GM12878 (cell line): ENCODE measurements around the gene MUC12. TPM values are rescaled to one million over a fixed set of nuclear protein-coding genes. Genes with fewer than 3 reads are reported as not detected.
"Not testable (repeated sequence)": the region's sequence is repeated elsewhere in the genome, so short reads cannot be mapped to it uniquely, and the experiment has no call there.

ENCODE experiments used
- ATAC-seq: fragments of 200-7000 bp; cut with Tn5 transposase; 3 replicates; pipeline ENCODE4 v1.9.1; 2020; ENCODE audit warnings: mild to moderate bottlenecking, moderate library complexity
- BruUV-seq: library from RNA; stranded (reverse); fragments of 400-500 nt; replicated peaks from 2 replicates; lab custom pipeline; 2021; lab: Mats Ljungman, UMichigan
- CTCF ChIA-PET: fragments of 300-600 bp; sonication (Branson Sonifier 250); formaldehyde crosslinking; extraction: SDS; loops from one replicate; lab custom pipeline; 2021; ENCODE audit warnings: inconsistent platforms; lab: Yijun Ruan, JAX
- POLR2A ChIA-PET: fragments of 350-600 bp; formaldehyde crosslinking; extraction: SDS; loops from one replicate; lab custom pipeline; 2021; ENCODE audit warnings: inconsistent platforms; lab: Charles Lee
- RAD21 ChIA-PET: fragments of 300-600 bp; sonication (Branson Sonifier 250); formaldehyde crosslinking; loops from one replicate; lab custom pipeline; 2023; ENCODE audit warnings: antibody characterized with exemption; ENCODE audit not compliant: unreplicated experiment; lab: Charles Lee
- SMC1A ChIA-PET: fragments of 300-600 bp; sonication (Branson Sonifier 250); formaldehyde crosslinking; loops from one replicate; lab custom pipeline; 2023; ENCODE audit not compliant: unreplicated experiment, uncharacterized antibody; lab: Charles Lee
- DNase-seq: peaks from one replicate; pipeline ENCODE4 v3.0.0-alpha.2; 2011; ENCODE audit warnings: low read depth, low spot score
- FAIRE-seq: peaks from 3 replicates; lab custom pipeline; 2011; peaks lifted over from hg19 to GRCh38; lab: Jason Lieb, UNC
- H2AFZ ChIP-seq: 2 replicates; pipeline ENCODE4 v1.6.0; 2011; ENCODE audit warnings: low read depth, low read length, control low read depth; ENCODE audit not compliant: control insufficient read depth
- H3K27ac ChIP-seq: 2 replicates; pipeline ENCODE4 v1.5.1; 2011; ENCODE audit warnings: control low read depth; ENCODE audit not compliant: control insufficient read depth, insufficient read depth
- H3K27me3 ChIP-seq, 2 experiments: replicated peaks in 1 of 2; 2 replicates each; pipeline versions ENCODE4 v1.6.0 to v1.6.1; 2011; ENCODE audit warnings: low read length in 1 of 2; ENCODE audit not compliant: control insufficient read depth in 2 of 2, insufficient read depth in 2 of 2
- H3K36me3 ChIP-seq, 2 experiments: 2 replicates each; pipeline ENCODE4 v1.5.1; 2011; ENCODE audit warnings: low read length in 1 of 2; ENCODE audit not compliant: control insufficient read depth in 2 of 2, insufficient read depth in 2 of 2
- H3K4me1 ChIP-seq: 2 replicates; pipeline ENCODE4 v1.6.1; 2011; ENCODE audit warnings: mild to moderate bottlenecking, low read length, moderate library complexity, mixed read lengths; ENCODE audit not compliant: control insufficient read depth, insufficient read depth
- H3K4me2 ChIP-seq: 2 replicates; pipeline ENCODE4 v1.6.0; 2011; ENCODE audit warnings: control low read depth; ENCODE audit not compliant: control insufficient read depth, insufficient read depth
- H3K4me3 ChIP-seq: fragments of 200-600 bp; sonication (generic); 2 replicates; pipeline ENCODE4 v1.5.1; 2016
- H3K79me2 ChIP-seq: 2 replicates; pipeline ENCODE4 v1.6.0; 2011; ENCODE audit warnings: low read length; ENCODE audit not compliant: control insufficient read depth, insufficient read depth
- H3K9ac ChIP-seq: 2 replicates; pipeline ENCODE4 v1.8.0; 2011; ENCODE audit warnings: low read length, control low read depth, mixed read lengths; ENCODE audit not compliant: control insufficient read depth, insufficient read depth
- H3K9me3 ChIP-seq: replicated peaks from 3 replicates; pipeline ENCODE4 v1.5.1; 2011; ENCODE audit warnings: mild to moderate bottlenecking, low read length; ENCODE audit not compliant: control insufficient read depth, insufficient read depth
- H4K20me1 ChIP-seq: 2 replicates; pipeline ENCODE4 v1.6.0; 2011; ENCODE audit not compliant: control insufficient read depth, insufficient read depth
- CHD1 ChIP-seq: IDR thresholded peaks from 2 replicates; pipeline ENCODE4 v1.6.1; 2012; ENCODE audit warnings: low read depth, low read length, improper control_type of control experiment
- CREB1 ChIP-seq: IDR thresholded peaks from 2 replicates; pipeline ENCODE4 v1.6.1; 2012; ENCODE audit warnings: low read depth, mild to moderate bottlenecking, inconsistent platforms
- CREM ChIP-seq: IDR thresholded peaks from 2 replicates; pipeline ENCODE4 v1.6.1; 2014; ENCODE audit warnings: antibody characterized with exemption, low read depth
- PAX8 ChIP-seq: fragments of 450-650 bp; IDR thresholded peaks from 2 replicates; pipeline ENCODE4 v1.6.1; 2017; ENCODE audit warnings: mild to moderate bottlenecking, moderate library complexity
- RB1 ChIP-seq: fragments of 450-650 bp; formaldehyde crosslinking; IDR thresholded peaks from 2 replicates; pipeline ENCODE4 v1.6.1; 2017; ENCODE audit warnings: mild to moderate bottlenecking, borderline replicate concordance
- SMC3 ChIP-seq: IDR thresholded peaks from 2 replicates; pipeline ENCODE4 v1.6.1; 2011; ENCODE audit warnings: low read length, improper control_type of control experiment, borderline replicate concordance
- TAF1 ChIP-seq: IDR thresholded peaks from 2 replicates; pipeline ENCODE4 v1.6.1; 2011; ENCODE audit warnings: mild to moderate bottlenecking, low read depth, low read length, borderline replicate concordance
- WGBS: methylation state at CpG from one replicate; pipeline ENCODE4 v1.1.6; 2016; ENCODE audit warnings: low lambda C conversion rate; ENCODE audit not compliant: insufficient replicate concordance, insufficient coverage; ENCODE audit errors: missing lambda C conversion rate; 5-methylcytosine and 5-hydroxymethylcytosine counted together
- in situ Hi-C: fragments of 300-500 bp; cut with MboI; formaldehyde crosslinking; loops from 9 replicates; pipeline ENCODE4 v1.14.3; 2018; ENCODE audit warnings: mixed read lengths
- intact Hi-C: fragments of 100-400 bp; cut with micrococcal nuclease; formaldehyde crosslinking; loops from one replicate; pipeline ENCODE4 v1.14.2; 2022; ENCODE audit not compliant: unreplicated experiment
- polyA plus RNA-seq, 11 experiments: library from polyadenylated mRNA; depleted of rRNA in 4 of 11; unstranded in 6 of 11; stranded (reverse) in 5 of 11; fragments of >200 nt; fragmentation: Nextera tagmentation in 4 of 11; fragmentation: Illumina TruSeq in 1 of 11; extraction: Ambion mirVana in 4 of 11; extraction: Trizol in 1 of 11; gene quantifications; 1 replicate in 1 of 11; 2 replicates in 10 of 11; pipeline versions ENCODE4 v1.2.1 to v1.2.3, GENCODE V29; 2011 to 2016; ENCODE audit warnings: inconsistent platforms in 2 of 11, missing spikeins in 2 of 11, low read depth in 1 of 11
- total RNA-seq, 4 experiments: library from RNA; depleted of rRNA in 3 of 4; stranded (reverse); fragments of >200 nt in 3 of 4; fragmentation: Illumina TruSeq in 1 of 4; extraction: Trizol in 1 of 4; gene quantifications; 2 replicates each; pipeline versions ENCODE4 v1.2.1 to v1.2.3, GENCODE V29; 2013 to 2021
- TF ChIP-seq, protein P1 (sequence below), 3 experiments: IDR thresholded peaks in 2 of 3; conservative IDR thresholded peaks in 1 of 3; 2 replicates each; pipeline ENCODE4 v1.5.1; 2011; ENCODE audit warnings: low read depth in 3 of 3, low read length in 3 of 3, mild to moderate bottlenecking in 3 of 3, control low read depth in 2 of 3, moderate library complexity in 2 of 3, inconsistent platforms in 1 of 3, mixed read lengths in 1 of 3; ENCODE audit not compliant: control insufficient read depth in 2 of 3, insufficient read depth in 1 of 3; ENCODE audit errors: extremely low read depth in 1 of 3
- TF ChIP-seq, protein P2 (sequence below): fragments of 450-650 bp; IDR thresholded peaks from 2 replicates; pipeline ENCODE4 v1.6.1; 2018; ENCODE audit warnings: mild to moderate bottlenecking, low read depth, moderate library complexity; ENCODE audit not compliant: partially characterized antibody
- TF ChIP-seq, protein P3 (sequence below): IDR thresholded peaks from 2 replicates; pipeline ENCODE4 v1.6.1; 2011; ENCODE audit warnings: mild to moderate bottlenecking, low read depth, low read length, moderate library complexity; ENCODE audit not compliant: insufficient replicate concordance

MUC12 gene
- total and polyA plus RNA-seq, 10 of the 15 experiments (the other 5 are each of a cell fraction or from before 2014, with no cell fraction given): 1.7 to 4.5 (median 2.6) TPM

DNA sequence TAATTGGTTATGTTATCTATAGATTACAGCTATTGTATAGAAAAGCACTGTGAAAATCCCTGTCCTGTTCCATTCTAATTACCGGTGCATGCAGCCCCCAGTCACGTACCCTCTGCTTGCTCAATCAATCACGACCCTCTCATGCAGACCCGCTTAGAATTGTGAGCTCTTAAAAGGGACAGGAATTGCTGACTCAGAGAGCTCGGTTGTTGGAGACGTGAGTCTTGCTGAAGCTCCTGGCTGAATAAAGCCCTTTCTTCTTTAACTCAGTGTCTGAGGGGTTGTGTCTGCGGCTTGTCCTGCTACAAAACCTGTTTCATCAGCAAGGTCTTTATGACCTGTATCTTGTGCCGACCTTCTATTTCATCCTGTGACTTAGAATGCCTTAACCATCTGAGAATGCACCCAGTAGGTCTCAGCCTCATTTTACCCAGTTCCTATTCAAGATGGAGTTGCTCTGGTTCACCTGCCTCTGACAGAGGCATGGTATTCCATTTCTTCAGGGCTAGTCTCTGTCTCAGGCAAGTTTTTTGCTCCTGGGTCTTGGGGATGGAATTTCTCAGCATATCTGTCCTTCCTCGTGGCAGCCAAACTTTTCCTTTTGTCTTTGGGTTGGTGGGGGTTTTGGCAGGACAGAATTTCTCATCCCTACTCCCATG is 49.5 kb upstream of the MUC12 start:
- H3K4me1 ChIP-seq, DNase-seq, H3K27me3 ChIP-seq, intact Hi-C loops, ATAC-seq, H3K9ac ChIP-seq, H4K20me1 ChIP-seq, H3K36me3 ChIP-seq, H3K4me3 ChIP-seq, H3K9me3 ChIP-seq, H3K27ac ChIP-seq, BruUV-seq, H2AFZ ChIP-seq, RAD21 ChIA-PET, H3K4me2 ChIP-seq, FAIRE-seq, in situ Hi-C loops, H3K79me2 ChIP-seq: not testable (repeated sequence)
- SMC1A ChIA-PET: interaction anchor here (0.9 kb wide), 1 partner anchor 10 kb away, joined by 4 read pairs; no protein-coding TSS in a partner anchor
- POLR2A ChIA-PET: interaction anchor here (0.6 kb wide), 1 partner anchor 57 kb away, joined by 3 read pairs; no protein-coding TSS in a partner anchor
- CTCF ChIA-PET: interaction anchor here (0.7 kb wide), 1 partner anchor 9 kb away, joined by 3 read pairs; no protein-coding TSS in a partner anchor
- WGBS: 28% methylated on average over 9 of the region's 9 CpGs

DNA sequence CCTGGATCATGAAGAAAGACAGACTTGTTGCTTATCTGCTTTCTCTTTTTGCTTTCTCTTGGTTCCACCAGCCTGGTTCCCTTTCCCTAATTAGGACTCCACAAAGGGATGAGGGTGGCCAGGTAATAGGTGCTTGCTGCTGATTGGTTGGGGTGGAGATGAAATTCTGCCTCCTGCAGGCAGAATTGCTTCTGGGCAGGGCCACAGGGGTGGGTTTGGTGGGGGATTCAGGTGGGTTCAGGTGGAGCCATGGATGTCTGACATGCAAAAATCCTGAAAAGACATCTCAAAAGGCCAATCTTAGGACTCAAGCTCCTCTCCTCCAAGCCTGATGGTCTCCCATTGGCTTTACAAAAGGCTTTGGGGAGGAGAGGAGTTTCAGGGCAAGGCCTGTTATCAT is 48.3 kb upstream of the MUC12 start:
- in situ Hi-C loops (no loop called here), intact Hi-C loops (no loop called here)
- no peak for DNase-seq
- no peak for ATAC-seq
- no TSS peak for BruUV-seq
- ChIA-PET RAD21 (no interaction called here), CTCF (no interaction called here), SMC1A (no interaction called here), POLR2A (interaction anchor here (0.6 to 0.7 kb wide), 2 partner anchors 209 to 385 kb away, joined by 3 to 4 read pairs; no protein-coding TSS in a partner anchor)
- Histone ChIP-seq H3K9ac (no peak overlapping the region), H3K27ac (no peak overlapping the region), H3K4me3 (no peak overlapping the region), H3K36me3 (no peaks in the 10 kb centered on the region), H3K9me3 (no peaks in the 10 kb centered on the region), H3K79me2 (no peaks in the 10 kb centered on the region), H2AFZ (no peak overlapping the region), H3K4me2 (no peak overlapping the region), H4K20me1 (no peaks in the 10 kb centered on the region), H3K4me1 (no peaks in the 10 kb centered on the region), H3K27me3 (no peaks in the 10 kb centered on the region; a peak in 2 of 4 replicates)
- FAIRE-seq: no peak
- no peak for TF ChIP-seq RB1
- TF ChIP-seq, protein P1, sequence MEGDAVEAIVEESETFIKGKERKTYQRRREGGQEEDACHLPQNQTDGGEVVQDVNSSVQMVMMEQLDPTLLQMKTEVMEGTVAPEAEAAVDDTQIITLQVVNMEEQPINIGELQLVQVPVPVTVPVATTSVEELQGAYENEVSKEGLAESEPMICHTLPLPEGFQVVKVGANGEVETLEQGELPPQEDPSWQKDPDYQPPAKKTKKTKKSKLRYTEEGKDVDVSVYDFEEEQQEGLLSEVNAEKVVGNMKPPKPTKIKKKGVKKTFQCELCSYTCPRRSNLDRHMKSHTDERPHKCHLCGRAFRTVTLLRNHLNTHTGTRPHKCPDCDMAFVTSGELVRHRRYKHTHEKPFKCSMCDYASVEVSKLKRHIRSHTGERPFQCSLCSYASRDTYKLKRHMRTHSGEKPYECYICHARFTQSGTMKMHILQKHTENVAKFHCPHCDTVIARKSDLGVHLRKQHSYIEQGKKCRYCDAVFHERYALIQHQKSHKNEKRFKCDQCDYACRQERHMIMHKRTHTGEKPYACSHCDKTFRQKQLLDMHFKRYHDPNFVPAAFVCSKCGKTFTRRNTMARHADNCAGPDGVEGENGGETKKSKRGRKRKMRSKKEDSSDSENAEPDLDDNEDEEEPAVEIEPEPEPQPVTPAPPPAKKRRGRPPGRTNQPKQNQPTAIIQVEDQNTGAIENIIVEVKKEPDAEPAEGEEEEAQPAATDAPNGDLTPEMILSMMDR (IDR thresholded peaks at IDR 0.05 in 2 of 3, conservative IDR thresholded peaks at IDR 0.05 in 1 of 3; ENCODE audit: control insufficient read depth in 2 of 3, extremely low read depth in 1 of 3, insufficient read depth in 1 of 3, low read depth in 3 of 3, low read length in 3 of 3): no peak
- no peak for TF ChIP-seq CREM
- TF ChIP-seq SMC3: no peak
- TF ChIP-seq PAX8: no peak
- TF ChIP-seq, protein P2, sequence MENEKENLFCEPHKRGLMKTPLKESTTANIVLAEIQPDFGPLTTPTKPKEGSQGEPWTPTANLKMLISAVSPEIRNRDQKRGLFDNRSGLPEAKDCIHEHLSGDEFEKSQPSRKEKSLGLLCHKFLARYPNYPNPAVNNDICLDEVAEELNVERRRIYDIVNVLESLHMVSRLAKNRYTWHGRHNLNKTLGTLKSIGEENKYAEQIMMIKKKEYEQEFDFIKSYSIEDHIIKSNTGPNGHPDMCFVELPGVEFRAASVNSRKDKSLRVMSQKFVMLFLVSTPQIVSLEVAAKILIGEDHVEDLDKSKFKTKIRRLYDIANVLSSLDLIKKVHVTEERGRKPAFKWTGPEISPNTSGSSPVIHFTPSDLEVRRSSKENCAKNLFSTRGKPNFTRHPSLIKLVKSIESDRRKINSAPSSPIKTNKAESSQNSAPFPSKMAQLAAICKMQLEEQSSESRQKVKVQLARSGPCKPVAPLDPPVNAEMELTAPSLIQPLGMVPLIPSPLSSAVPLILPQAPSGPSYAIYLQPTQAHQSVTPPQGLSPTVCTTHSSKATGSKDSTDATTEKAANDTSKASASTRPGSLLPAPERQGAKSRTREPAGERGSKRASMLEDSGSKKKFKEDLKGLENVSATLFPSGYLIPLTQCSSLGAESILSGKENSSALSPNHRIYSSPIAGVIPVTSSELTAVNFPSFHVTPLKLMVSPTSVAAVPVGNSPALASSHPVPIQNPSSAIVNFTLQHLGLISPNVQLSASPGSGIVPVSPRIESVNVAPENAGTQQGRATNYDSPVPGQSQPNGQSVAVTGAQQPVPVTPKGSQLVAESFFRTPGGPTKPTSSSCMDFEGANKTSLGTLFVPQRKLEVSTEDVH: no peak
- TF ChIP-seq CREB1: no peak
- TF ChIP-seq, protein P3, sequence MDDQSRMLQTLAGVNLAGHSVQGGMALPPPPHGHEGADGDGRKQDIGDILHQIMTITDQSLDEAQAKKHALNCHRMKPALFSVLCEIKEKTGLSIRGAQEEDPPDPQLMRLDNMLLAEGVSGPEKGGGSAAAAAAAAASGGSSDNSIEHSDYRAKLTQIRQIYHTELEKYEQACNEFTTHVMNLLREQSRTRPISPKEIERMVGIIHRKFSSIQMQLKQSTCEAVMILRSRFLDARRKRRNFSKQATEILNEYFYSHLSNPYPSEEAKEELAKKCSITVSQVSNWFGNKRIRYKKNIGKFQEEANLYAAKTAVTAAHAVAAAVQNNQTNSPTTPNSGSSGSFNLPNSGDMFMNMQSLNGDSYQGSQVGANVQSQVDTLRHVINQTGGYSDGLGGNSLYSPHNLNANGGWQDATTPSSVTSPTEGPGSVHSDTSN: no peak
- no peak for TF ChIP-seq TAF1
- no peak for TF ChIP-seq CHD1
